ENCODE measurements around the gene GPC5. TPM values are rescaled to one million over a fixed set of nuclear protein-coding genes. Genes with fewer than 3 reads are reported as not detected.

Gene GPC5
- total and polyA plus RNA-seq, 2 donors (not counting 3 experiments of a cell fraction or from before 2014, with no cell fraction given), result 0.59 to 0.97 TPM

GRCh38 chr13:92415781-92416180, 1017.4 kb downstream of the GPC5 start:
- H3K9me1 ChIP-seq (replicated peaks; ENCODE audit: control insufficient read depth, extremely low read depth, insufficient read depth, low read length), result no peaks in the 10 kb centered on the region
- BruUV-seq (replicated peaks), result no TSS peak
- CTCF ChIA-PET, result no interaction called here
- no peak for DNase-seq (ENCODE audit: low read depth, low spot score)
- H3K79me2 ChIP-seq (ENCODE audit: control insufficient read depth, insufficient read depth, low read length), result no peaks in the 10 kb centered on the region
- H3K9me3 ChIP-seq (replicated peaks; ENCODE audit: control insufficient read depth, insufficient read depth, low read length), result peaks cover 3% of the 10 kb centered on the region
- H3K4me1 ChIP-seq (ENCODE audit: control insufficient read depth, extremely low read depth, insufficient read depth, low read length), result no peaks in the 10 kb centered on the region
- H3K9ac ChIP-seq (replicated peaks; ENCODE audit: extremely low read depth, insufficient read depth, low read length), result no peak overlapping the region
- no peaks in the 10 kb centered on the region for H4K20me1 ChIP-seq (replicated peaks; ENCODE audit: control insufficient read depth, extremely low read depth, insufficient read depth, low read length)
- H3K27ac ChIP-seq (ENCODE audit: insufficient read depth, low read depth, low read length), result no peak overlapping the region
- H3K36me3 ChIP-seq (ENCODE audit: control insufficient read depth in 2 of 2, extremely low read depth in 1 of 2, insufficient read depth in 2 of 2, low read length in 2 of 2), result no peaks in the 10 kb centered on the region
- H2AFZ ChIP-seq (ENCODE audit: low read depth, low read length), result no peak overlapping the region
- no peak for FAIRE-seq
- TF ChIP-seq, protein P1, sequence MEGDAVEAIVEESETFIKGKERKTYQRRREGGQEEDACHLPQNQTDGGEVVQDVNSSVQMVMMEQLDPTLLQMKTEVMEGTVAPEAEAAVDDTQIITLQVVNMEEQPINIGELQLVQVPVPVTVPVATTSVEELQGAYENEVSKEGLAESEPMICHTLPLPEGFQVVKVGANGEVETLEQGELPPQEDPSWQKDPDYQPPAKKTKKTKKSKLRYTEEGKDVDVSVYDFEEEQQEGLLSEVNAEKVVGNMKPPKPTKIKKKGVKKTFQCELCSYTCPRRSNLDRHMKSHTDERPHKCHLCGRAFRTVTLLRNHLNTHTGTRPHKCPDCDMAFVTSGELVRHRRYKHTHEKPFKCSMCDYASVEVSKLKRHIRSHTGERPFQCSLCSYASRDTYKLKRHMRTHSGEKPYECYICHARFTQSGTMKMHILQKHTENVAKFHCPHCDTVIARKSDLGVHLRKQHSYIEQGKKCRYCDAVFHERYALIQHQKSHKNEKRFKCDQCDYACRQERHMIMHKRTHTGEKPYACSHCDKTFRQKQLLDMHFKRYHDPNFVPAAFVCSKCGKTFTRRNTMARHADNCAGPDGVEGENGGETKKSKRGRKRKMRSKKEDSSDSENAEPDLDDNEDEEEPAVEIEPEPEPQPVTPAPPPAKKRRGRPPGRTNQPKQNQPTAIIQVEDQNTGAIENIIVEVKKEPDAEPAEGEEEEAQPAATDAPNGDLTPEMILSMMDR (IDR thresholded peaks at IDR 0.05; ENCODE audit: extremely low read depth in 1 of 2, insufficient read depth in 1 of 2, low read depth in 1 of 2, low read length in 2 of 2), result no peak
- TF ChIP-seq EZH2 (IDR thresholded peaks at IDR 0.05; ENCODE audit: borderline replicate concordance, low read depth, low read length, severe bottlenecking), result no peak
- no peak for TF ChIP-seq JUN (IDR thresholded peaks at IDR 0.05; ENCODE audit: borderline replicate concordance, insufficient read depth, insufficient read length, low read depth)
- no peak for TF ChIP-seq MYC (IDR thresholded peaks at IDR 0.05; ENCODE audit: low read depth, low read length)
- TF ChIP-seq FOS (IDR thresholded peaks at IDR 0.05; ENCODE audit: borderline replicate concordance, insufficient read depth, low read length), result no peak
- TF ChIP-seq GATA2 (IDR thresholded peaks at IDR 0.05; ENCODE audit: insufficient read depth, insufficient read length, low read depth, low read length), result no peak
- TF ChIP-seq POLR2AphosphoS5 (IDR thresholded peaks at IDR 0.05; ENCODE audit: insufficient read depth, low read depth, low read length), result no peak
- H3K27me3 ChIP-seq (ENCODE audit: control insufficient read depth in 2 of 2, insufficient read depth in 2 of 2, low read length in 2 of 2), result no peaks in the 10 kb centered on the region
- dilution Hi-C loops (cut with MboI; ENCODE audit: extremely low pct_ligation_motif_present, low sequenced_read_pairs), result no loop called here
- no peak overlapping the region for H3K4me2 ChIP-seq (ENCODE audit: insufficient read depth, low read length)
- no peak overlapping the region for H3K4me3 ChIP-seq (replicated peaks in 1 of 3; ENCODE audit: insufficient read depth in 1 of 3, low read depth in 1 of 3, low read length in 3 of 3)
- intact Hi-C loops (cut with micrococcal nuclease), result no loop called here
- POLR2A ChIA-PET, result no interaction called here

All from endothelial cell of umbilical vein (primary cell).